NT2/D1 (cell line): Measurements from ENCODE around the gene CAMK2D.

ENCODE experiments used
- SUZ12 ChIP-seq: IDR thresholded peaks from 2 replicates; pipeline ENCODE4 v1.6.1; 2011; ENCODE audit not compliant: insufficient read length, insufficient read depth; ENCODE audit errors: extremely low read depth
- YY1 ChIP-seq: IDR thresholded peaks from 2 replicates; pipeline ENCODE4 v1.6.1; 2011; ENCODE audit not compliant: insufficient read length, insufficient read depth
- ZNF274 ChIP-seq: IDR thresholded peaks from 2 replicates; pipeline ENCODE4 v1.6.1; 2011; ENCODE audit warnings: mild to moderate bottlenecking, low read depth, low read length

GRCh38 chr4:113445286-113445685, 316.3 kb downstream of the CAMK2D start:
- no peak for TF ChIP-seq YY1
- no peak for TF ChIP-seq ZNF274
- TF ChIP-seq SUZ12 = no peak
